Measurements from ENCODE around the gene LIG3.
A peak's percentile ranks its signal among the peaks of the same experiment; 100 is the strongest.

Gene LIG3

DNA sequence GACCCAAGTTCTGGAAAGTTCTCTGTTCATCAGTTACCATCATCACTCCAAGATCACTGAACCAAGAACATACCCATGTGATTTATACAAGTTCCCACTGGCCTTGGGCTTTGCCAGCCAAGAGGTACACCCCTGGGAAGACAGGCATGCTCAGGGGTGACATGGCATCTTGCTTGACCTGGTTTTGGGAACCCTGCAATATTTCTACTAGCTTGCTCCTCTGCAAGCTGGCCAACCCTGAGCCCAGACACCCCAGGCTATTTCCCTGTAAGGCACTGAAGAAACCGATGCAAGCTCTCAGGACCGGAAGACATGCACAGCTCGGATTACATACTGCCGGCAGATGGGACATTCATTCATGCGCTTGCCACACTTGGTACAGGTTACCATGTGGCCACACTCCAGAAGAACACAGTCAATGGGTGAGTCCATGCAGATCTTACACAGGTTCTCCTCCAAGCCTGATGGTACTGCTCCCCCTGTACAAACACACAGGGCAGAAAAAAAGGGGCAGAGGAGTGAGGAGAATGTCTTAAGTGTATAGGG is 31.4 kb downstream of the LIG3 start:
- H3K9ac ChIP-seq (ENCODE audit: low read length in 5 of 5): no peak overlapping the region
- H3K4me1 ChIP-seq (ENCODE audit: control insufficient read depth in 5 of 5, insufficient read depth in 5 of 5, low read length in 5 of 5): peaks cover 0 to 12% (median 7%) of the 10 kb centered on the region in 5 donors
- peaks cover 16 to 74% (median 48%) of the 10 kb centered on the region in 5 donors for H3K36me3 ChIP-seq (ENCODE audit: control insufficient read depth in 5 of 5, insufficient read depth in 5 of 5, low read length in 5 of 5)
- H3K4me3 ChIP-seq (ENCODE audit: low read depth in 1 of 5, low read length in 5 of 5): no peak overlapping the region
- H3K27ac ChIP-seq (ENCODE audit: low read depth, low read length): no peak overlapping the region
- H3K9me3 ChIP-seq (ENCODE audit: control insufficient read depth in 5 of 5, low read length in 5 of 5): no peaks in the 10 kb centered on the region
- no peaks in the 10 kb centered on the region for H3K27me3 ChIP-seq (ENCODE audit: control insufficient read depth in 5 of 5, insufficient read depth in 4 of 5, low read length in 5 of 5)

DNA sequence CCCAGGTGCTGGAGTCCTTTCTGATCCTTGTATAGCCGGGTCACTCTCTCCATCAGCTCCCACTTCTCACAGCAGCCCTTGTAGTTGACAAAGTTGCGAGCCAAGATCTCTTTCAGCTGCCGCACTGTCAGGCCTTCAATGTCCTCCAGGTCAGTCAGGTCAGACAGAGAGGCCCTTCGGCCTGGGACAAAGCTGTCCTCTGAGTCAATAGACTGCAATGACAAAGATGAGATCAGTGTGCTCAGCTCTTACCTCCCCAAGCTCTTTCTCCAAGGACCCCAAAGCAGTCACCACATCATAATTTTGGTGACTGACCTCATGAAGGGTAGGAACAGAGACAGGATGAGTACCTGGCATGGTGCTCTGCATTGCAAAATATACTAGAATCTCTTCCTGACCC is 36.1 kb downstream of the LIG3 start:
- peaks cover 15 to 90% (median 58%) of the 10 kb centered on the region in 5 donors for H3K36me3 ChIP-seq (ENCODE audit: control insufficient read depth in 5 of 5, insufficient read depth in 5 of 5, low read length in 5 of 5)
- H3K4me1 ChIP-seq (ENCODE audit: control insufficient read depth in 5 of 5, insufficient read depth in 5 of 5, low read length in 5 of 5): peaks cover 0 to 23% (median 21%) of the 10 kb centered on the region in 5 donors
- H3K27ac ChIP-seq (ENCODE audit: low read depth, low read length): no peak overlapping the region

GRCh38 chr17:35017021-35017420 is 36.7 kb downstream of the LIG3 start:
- peaks cover 15 to 86% (median 52%) of the 10 kb centered on the region in 5 donors for H3K36me3 ChIP-seq (ENCODE audit: control insufficient read depth in 5 of 5, insufficient read depth in 5 of 5, low read length in 5 of 5)
- no peak overlapping the region for H3K9ac ChIP-seq (ENCODE audit: low read length in 5 of 5)
- H3K4me3 ChIP-seq (ENCODE audit: low read depth in 1 of 5, low read length in 5 of 5): no peak overlapping the region
- peaks cover 0 to 29% (median 28%) of the 10 kb centered on the region in 5 donors for H3K4me1 ChIP-seq (ENCODE audit: control insufficient read depth in 5 of 5, insufficient read depth in 5 of 5, low read length in 5 of 5)
- no peak overlapping the region for H3K27ac ChIP-seq (ENCODE audit: low read depth, low read length)
- no peaks in the 10 kb centered on the region for H3K27me3 ChIP-seq (ENCODE audit: control insufficient read depth in 5 of 5, insufficient read depth in 4 of 5, low read length in 5 of 5)
- no peaks in the 10 kb centered on the region for H3K9me3 ChIP-seq (ENCODE audit: control insufficient read depth in 5 of 5, low read length in 5 of 5)

More for the DNA sequence above, 36.1 kb downstream of the LIG3 start:
- Histone ChIP-seq H3K4me3 (ENCODE audit: low read depth in 1 of 5, low read length in 5 of 5) (no peak overlapping the region), H3K9me3 (ENCODE audit: control insufficient read depth in 5 of 5, low read length in 5 of 5) (no peaks in the 10 kb centered on the region), H3K27me3 (ENCODE audit: control insufficient read depth in 5 of 5, insufficient read depth in 4 of 5, low read length in 5 of 5) (no peaks in the 10 kb centered on the region), H3K9ac (ENCODE audit: low read length in 5 of 5) (no peak overlapping the region)

- no peak overlapping the region for H3K4me3 ChIP-seq (ENCODE audit: low read depth in 1 of 5, low read length in 5 of 5)
- peaks cover 11 to 76% (median 52%) of the 10 kb centered on the region in 5 donors for H3K36me3 ChIP-seq (ENCODE audit: control insufficient read depth in 5 of 5, insufficient read depth in 5 of 5, low read length in 5 of 5)
- no peaks in the 10 kb centered on the region for H3K9me3 ChIP-seq (ENCODE audit: control insufficient read depth in 5 of 5, low read length in 5 of 5)
- no peaks in the 10 kb centered on the region for H3K27me3 ChIP-seq (ENCODE audit: control insufficient read depth in 5 of 5, insufficient read depth in 4 of 5, low read length in 5 of 5)
- H3K4me1 ChIP-seq (ENCODE audit: control insufficient read depth in 5 of 5, insufficient read depth in 5 of 5, low read length in 5 of 5): peaks cover 0 to 42% (median 35%) of the 10 kb centered on the region in 5 donors
- no peak overlapping the region for H3K27ac ChIP-seq (ENCODE audit: low read depth, low read length)
- no peak overlapping the region for H3K9ac ChIP-seq (ENCODE audit: low read length in 5 of 5)
Measured at GRCh38 chr17:35018814-35019213, 38.5 kb downstream of the LIG3 start.

- no peak overlapping the region for H3K4me3 ChIP-seq (ENCODE audit: low read depth in 1 of 5, low read length in 5 of 5)
- H3K27ac ChIP-seq (ENCODE audit: low read depth, low read length): no peak overlapping the region
- peaks cover 11 to 75% (median 47%) of the 10 kb centered on the region in 5 donors for H3K36me3 ChIP-seq (ENCODE audit: control insufficient read depth in 5 of 5, insufficient read depth in 5 of 5, low read length in 5 of 5)
- peaks cover 0 to 42% (median 35%) of the 10 kb centered on the region in 5 donors for H3K4me1 ChIP-seq (ENCODE audit: control insufficient read depth in 5 of 5, insufficient read depth in 5 of 5, low read length in 5 of 5)
- H3K9ac ChIP-seq (ENCODE audit: low read length in 5 of 5): no peak overlapping the region
- no peaks in the 10 kb centered on the region for H3K9me3 ChIP-seq (ENCODE audit: control insufficient read depth in 5 of 5, low read length in 5 of 5)
- H3K27me3 ChIP-seq (ENCODE audit: control insufficient read depth in 5 of 5, insufficient read depth in 4 of 5, low read length in 5 of 5): no peaks in the 10 kb centered on the region
Measured at GRCh38 chr17:35019386-35020179, 39.3 kb downstream of the LIG3 start.

- Histone ChIP-seq H3K9me3 (ENCODE audit: control insufficient read depth in 5 of 5, low read length in 5 of 5) (no peaks in the 10 kb centered on the region), H3K9ac (ENCODE audit: low read length in 5 of 5) (peak overlapping the region in 1 of 5 donors; percentile 1), H3K27me3 (ENCODE audit: control insufficient read depth in 5 of 5, insufficient read depth in 4 of 5, low read length in 5 of 5) (no peaks in the 10 kb centered on the region), H3K27ac (ENCODE audit: low read depth, low read length) (peak overlapping the region; percentile 63), H3K4me3 (ENCODE audit: low read depth in 1 of 5, low read length in 5 of 5) (no peak overlapping the region), H3K36me3 (ENCODE audit: control insufficient read depth in 5 of 5, insufficient read depth in 5 of 5, low read length in 5 of 5) (peaks cover 16 to 71% (median 43%) of the 10 kb centered on the region in 5 donors), H3K4me1 (ENCODE audit: control insufficient read depth in 5 of 5, insufficient read depth in 5 of 5, low read length in 5 of 5) (peaks cover 0 to 33% (median 27%) of the 10 kb centered on the region in 5 donors)
Measured at GRCh38 chr17:35021520-35022380, 41.4 kb downstream of the LIG3 start.

DNA sequence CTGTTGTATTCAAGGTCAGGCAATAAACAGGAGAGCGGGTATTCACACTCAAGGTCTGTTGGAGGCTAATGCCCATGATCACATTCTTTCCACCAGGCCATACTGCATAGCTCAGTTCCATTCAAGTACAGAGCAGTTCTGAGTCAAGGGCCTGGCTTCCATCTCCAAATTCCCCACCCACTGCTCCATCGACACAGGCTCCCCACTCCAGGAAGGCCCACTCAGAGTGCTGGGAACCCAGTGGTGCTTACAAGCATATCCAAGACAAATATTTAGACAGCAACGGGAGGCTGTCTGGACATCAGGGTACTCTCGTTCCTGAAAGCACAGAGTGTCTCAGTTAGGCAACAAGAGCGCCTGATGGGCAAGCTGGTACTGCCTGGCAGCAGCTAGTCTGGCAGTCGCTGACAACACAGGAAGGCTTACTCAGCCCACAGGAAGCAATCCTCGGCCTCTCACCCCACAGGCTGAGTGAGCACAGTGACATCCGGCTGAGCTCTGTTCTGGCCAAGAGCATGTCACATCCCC is 42.3 kb downstream of the LIG3 start:
- Histone ChIP-seq H3K27me3 (ENCODE audit: control insufficient read depth in 5 of 5, insufficient read depth in 4 of 5, low read length in 5 of 5) (no peaks in the 10 kb centered on the region), H3K9me3 (ENCODE audit: control insufficient read depth in 5 of 5, low read length in 5 of 5) (no peaks in the 10 kb centered on the region), H3K9ac (ENCODE audit: low read length in 5 of 5) (peak overlapping the region in 1 of 5 donors; percentile 33), H3K36me3 (ENCODE audit: control insufficient read depth in 5 of 5, insufficient read depth in 5 of 5, low read length in 5 of 5) (peaks cover 16 to 62% (median 35%) of the 10 kb centered on the region in 5 donors), H3K4me3 (ENCODE audit: low read depth in 1 of 5, low read length in 5 of 5) (no peak overlapping the region), H3K4me1 (ENCODE audit: control insufficient read depth in 5 of 5, insufficient read depth in 5 of 5, low read length in 5 of 5) (peaks cover 0 to 33% (median 27%) of the 10 kb centered on the region in 5 donors), H3K27ac (ENCODE audit: low read depth, low read length) (peak overlapping the region; percentile 63)

DNA sequence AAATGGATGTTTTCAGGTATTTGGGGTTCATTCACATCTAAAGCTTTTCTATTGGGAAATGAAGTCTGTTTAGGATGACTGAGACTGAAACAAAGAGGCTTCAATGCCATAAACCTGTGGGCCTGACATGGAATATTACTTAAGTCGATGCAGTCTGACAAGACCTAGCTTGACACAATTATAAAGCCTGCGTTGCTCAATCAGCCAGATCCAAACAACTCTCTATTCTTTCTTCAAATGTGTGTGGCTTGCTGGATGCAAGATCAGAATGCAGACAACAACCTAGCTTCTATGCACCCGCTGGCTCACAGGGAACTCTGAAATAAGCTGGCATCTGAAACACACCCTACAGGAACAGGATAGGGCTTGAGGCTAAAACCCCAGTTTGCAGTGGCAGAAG is 43.2 kb downstream of the LIG3 start:
- Histone ChIP-seq H3K27me3 (ENCODE audit: control insufficient read depth in 5 of 5, insufficient read depth in 4 of 5, low read length in 5 of 5) (no peaks in the 10 kb centered on the region), H3K27ac (ENCODE audit: low read depth, low read length) (peak overlapping the region; percentile 63), H3K9me3 (ENCODE audit: control insufficient read depth in 5 of 5, low read length in 5 of 5) (no peaks in the 10 kb centered on the region), H3K9ac (ENCODE audit: low read length in 5 of 5) (no peak overlapping the region), H3K4me3 (ENCODE audit: low read depth in 1 of 5, low read length in 5 of 5) (no peak overlapping the region), H3K4me1 (ENCODE audit: control insufficient read depth in 5 of 5, insufficient read depth in 5 of 5, low read length in 5 of 5) (peaks cover 0 to 33% (median 27%) of the 10 kb centered on the region in 5 donors), H3K36me3 (ENCODE audit: control insufficient read depth in 5 of 5, insufficient read depth in 5 of 5, low read length in 5 of 5) (peaks cover 15 to 54% (median 34%) of the 10 kb centered on the region in 5 donors)

DNA sequence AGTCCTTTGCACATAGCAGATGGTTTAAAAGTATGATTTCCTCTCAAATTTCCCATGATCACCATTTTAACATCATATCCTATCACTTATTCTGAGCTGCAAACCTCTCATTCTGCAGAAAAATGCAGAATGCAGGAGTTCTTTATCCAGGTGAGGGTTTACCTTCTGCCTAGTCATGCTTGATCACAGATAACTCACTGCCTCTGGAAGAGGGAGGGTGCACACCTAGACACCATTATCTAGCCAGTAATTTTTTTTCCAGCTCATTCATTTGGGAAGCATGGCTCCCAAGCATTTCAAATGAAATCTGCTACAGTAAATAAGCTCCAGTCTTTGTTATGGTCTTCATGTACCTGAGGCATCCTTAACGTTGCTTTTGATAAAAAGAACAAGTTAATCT is 45.2 kb downstream of the LIG3 start:
- peaks cover 0 to 28% (median 22%) of the 10 kb centered on the region in 5 donors for H3K4me1 ChIP-seq (ENCODE audit: control insufficient read depth in 5 of 5, insufficient read depth in 5 of 5, low read length in 5 of 5)
- no peak overlapping the region for H3K9ac ChIP-seq (ENCODE audit: low read length in 5 of 5)
- peaks cover 9 to 39% (median 25%) of the 10 kb centered on the region in 5 donors for H3K36me3 ChIP-seq (ENCODE audit: control insufficient read depth in 5 of 5, insufficient read depth in 5 of 5, low read length in 5 of 5)
- H3K27me3 ChIP-seq (ENCODE audit: control insufficient read depth in 5 of 5, insufficient read depth in 4 of 5, low read length in 5 of 5): no peaks in the 10 kb centered on the region
- no peaks in the 10 kb centered on the region for H3K9me3 ChIP-seq (ENCODE audit: control insufficient read depth in 5 of 5, low read length in 5 of 5)
- no peak overlapping the region for H3K27ac ChIP-seq (ENCODE audit: low read depth, low read length)
- no peak overlapping the region for H3K4me3 ChIP-seq (ENCODE audit: low read depth in 1 of 5, low read length in 5 of 5)
